ENCODE results near the gene ATP6V0E1. TPM values are rescaled to one million over a fixed set of nuclear protein-coding genes. Genes with fewer than 3 reads are reported as not detected.

Gene ATP6V0E1
- total and polyA plus RNA-seq, 2 of the 8 experiments (the other 6 are each of a cell fraction or from before 2014, with no cell fraction given) = 108 to 134 TPM

- CTCF ChIA-PET (ENCODE audit: partially characterized antibody) = no interaction called here
- H3K18ac ChIP-seq (ENCODE audit: extremely low read depth, low read length) = no peak overlapping the region
- no peaks in the 10 kb centered on the region for H3K79me2 ChIP-seq (ENCODE audit: control insufficient read depth in 1 of 2, insufficient read depth in 2 of 2, low read length in 2 of 2)
- no peak overlapping the region for H3K23ac ChIP-seq (ENCODE audit: insufficient read length)
- H2BK20ac ChIP-seq (ENCODE audit: low read length) = no peak overlapping the region
- no peak overlapping the region for H3K9ac ChIP-seq (replicated peaks in 1 of 4; ENCODE audit: extremely low read depth in 1 of 4, low read depth in 3 of 4, low read length in 3 of 4)
- no peak overlapping the region for H2BK12ac ChIP-seq (ENCODE audit: low read depth, low read length)
- H3K79me1 ChIP-seq (ENCODE audit: low read depth, low read length) = no peaks in the 10 kb centered on the region
- no peaks in the 10 kb centered on the region; the same call in 1 of the 2 replicates for H3K23me2 ChIP-seq (ENCODE audit: low read depth, low read length)
- no peaks in the 10 kb centered on the region for H3K27me3 ChIP-seq (replicated peaks in 1 of 4; ENCODE audit: control insufficient read depth in 3 of 4, extremely low read depth in 1 of 4, insufficient read depth in 3 of 4, low read length in 3 of 4)
- H2BK5ac ChIP-seq (ENCODE audit: low read depth, low read length) = no peak overlapping the region
- POLR2A ChIA-PET (ENCODE audit: partially characterized antibody) = no interaction called here
- H4K20me1 ChIP-seq (replicated peaks in 1 of 2; ENCODE audit: control insufficient read depth in 1 of 2, insufficient read depth in 2 of 2, low read length in 2 of 2) = peaks cover 0 to 3% of the 10 kb centered on the region in 2 experiments
- DNase-seq (ENCODE audit: low read depth in 1 of 2, low spot score in 2 of 2) (no peak), FAIRE-seq (no peak)
- no peak overlapping the region for H3K56ac ChIP-seq (replicated peaks; ENCODE audit: insufficient read length, low read depth, low read length)
- no peak overlapping the region for H4K5ac ChIP-seq (ENCODE audit: insufficient read length, low read depth, low read length)
- H3K4me3 ChIP-seq (ENCODE audit: extremely low read depth in 1 of 4, insufficient read depth in 2 of 4, low read depth in 3 of 4, low read length in 4 of 4) = no peak overlapping the region
- no peak overlapping the region for H2AK5ac ChIP-seq (ENCODE audit: low read depth, low read length)
- no peak overlapping the region; the same call in 1 of the 2 replicates for H4K8ac ChIP-seq (ENCODE audit: extremely low read depth, insufficient read depth, low read length)
- H4K91ac ChIP-seq (replicated peaks; ENCODE audit: insufficient read length, low read length) = no peak overlapping the region
- no peak overlapping the region for H3K4ac ChIP-seq (replicated peaks; ENCODE audit: insufficient read length, low read depth, low read length)
- H3K4me2 ChIP-seq (ENCODE audit: insufficient read depth in 1 of 2, low read depth in 2 of 2, low read length in 2 of 2) = no peak overlapping the region
- H3K36me3 ChIP-seq (ENCODE audit: control insufficient read depth in 2 of 4, insufficient read depth in 4 of 4, low read length in 3 of 4) = no peaks in the 10 kb centered on the region
- H2BK120ac ChIP-seq (replicated peaks; ENCODE audit: low read depth, low read length) = no peak overlapping the region
- no peak overlapping the region for H3K14ac ChIP-seq (ENCODE audit: insufficient read length)
- 88% methylated on average over 5 of the region's 5 CpGs; no CpG with 5 or more reads in 1 of the 2 experiments for WGBS, 2 experiments (ENCODE audit: extremely low coverage in 1 of 2, insufficient coverage in 1 of 2, insufficient read length in 1 of 2, insufficient replicate concordance in 2 of 2, low coverage in 1 of 2, low lambda C conversion rate in 2 of 2, missing lambda C conversion rate in 1 of 2)
- no peak overlapping the region for H3K27ac ChIP-seq (ENCODE audit: low read depth, low read length)
- H2AFZ ChIP-seq (ENCODE audit: low read length) = no peak overlapping the region
- no peak overlapping the region for H2BK15ac ChIP-seq (ENCODE audit: low read length)
- no peaks in the 10 kb centered on the region for H3K4me1 ChIP-seq (replicated peaks in 1 of 4; ENCODE audit: control insufficient read depth in 3 of 4, insufficient read depth in 4 of 4, low read length in 3 of 4)
- H3K9me3 ChIP-seq (ENCODE audit: insufficient read depth in 2 of 2, low read depth in 1 of 2, low read length in 1 of 2) = no peaks in the 10 kb centered on the region; a peak in 1 of 4 replicates
- TF ChIP-seq, protein P1, sequence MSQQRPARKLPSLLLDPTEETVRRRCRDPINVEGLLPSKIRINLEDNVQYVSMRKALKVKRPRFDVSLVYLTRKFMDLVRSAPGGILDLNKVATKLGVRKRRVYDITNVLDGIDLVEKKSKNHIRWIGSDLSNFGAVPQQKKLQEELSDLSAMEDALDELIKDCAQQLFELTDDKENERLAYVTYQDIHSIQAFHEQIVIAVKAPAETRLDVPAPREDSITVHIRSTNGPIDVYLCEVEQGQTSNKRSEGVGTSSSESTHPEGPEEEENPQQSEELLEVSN (IDR thresholded peaks at IDR 0.05) = no peak
- no peak for TF ChIP-seq NANOG (IDR thresholded peaks at IDR 0.05; ENCODE audit: insufficient read depth, low read depth, low read length, poor library complexity, severe bottlenecking)
- TF ChIP-seq, protein P2, sequence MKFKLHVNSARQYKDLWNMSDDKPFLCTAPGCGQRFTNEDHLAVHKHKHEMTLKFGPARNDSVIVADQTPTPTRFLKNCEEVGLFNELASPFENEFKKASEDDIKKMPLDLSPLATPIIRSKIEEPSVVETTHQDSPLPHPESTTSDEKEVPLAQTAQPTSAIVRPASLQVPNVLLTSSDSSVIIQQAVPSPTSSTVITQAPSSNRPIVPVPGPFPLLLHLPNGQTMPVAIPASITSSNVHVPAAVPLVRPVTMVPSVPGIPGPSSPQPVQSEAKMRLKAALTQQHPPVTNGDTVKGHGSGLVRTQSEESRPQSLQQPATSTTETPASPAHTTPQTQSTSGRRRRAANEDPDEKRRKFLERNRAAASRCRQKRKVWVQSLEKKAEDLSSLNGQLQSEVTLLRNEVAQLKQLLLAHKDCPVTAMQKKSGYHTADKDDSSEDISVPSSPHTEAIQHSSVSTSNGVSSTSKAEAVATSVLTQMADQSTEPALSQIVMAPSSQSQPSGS (IDR thresholded peaks at IDR 0.05; ENCODE audit: low read length) = no peak
- TF ChIP-seq TBP (IDR thresholded peaks at IDR 0.05; ENCODE audit: low read depth, low read length) = no peak
- no peak for TF ChIP-seq BACH1 (IDR thresholded peaks at IDR 0.05; ENCODE audit: low read length)
- TF ChIP-seq RFX5 (IDR thresholded peaks at IDR 0.05; ENCODE audit: borderline replicate concordance, low read depth, low read length) = no peak
- TF ChIP-seq BRCA1 (IDR thresholded peaks at IDR 0.05; ENCODE audit: low read depth, low read length) = no peak
- no peak for TF ChIP-seq POLR2A (IDR thresholded peaks at IDR 0.05; ENCODE audit: control extremely low read depth in 1 of 2, low read depth in 2 of 2, low read length in 2 of 2)
- TF ChIP-seq, protein P3, sequence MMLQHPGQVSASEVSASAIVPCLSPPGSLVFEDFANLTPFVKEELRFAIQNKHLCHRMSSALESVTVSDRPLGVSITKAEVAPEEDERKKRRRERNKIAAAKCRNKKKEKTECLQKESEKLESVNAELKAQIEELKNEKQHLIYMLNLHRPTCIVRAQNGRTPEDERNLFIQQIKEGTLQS (IDR thresholded peaks at IDR 0.05; ENCODE audit: insufficient read depth, low read depth, low read length) = no peak
- no peak for TF ChIP-seq CREB1 (IDR thresholded peaks at IDR 0.05)
- no peak for TF ChIP-seq RXRA (IDR thresholded peaks at IDR 0.05; ENCODE audit: insufficient read depth, low read depth, low read length)
These were observed 91.7 kb downstream of the ATP6V0E1 start for GRCh38 chr5:173075137-173075843.
